NB4 (cell line): Measurements from ENCODE around the gene LACTB.

Experiments
- DNase-seq: peaks from one replicate; pipeline ENCODE4 v3.0.0; 2010; ENCODE audit warnings: low read depth
- H3K4me3 ChIP-seq: one replicate; pipeline ENCODE4 v1.5.1; 2011; ENCODE audit warnings: mild to moderate bottlenecking, low read depth, low read length, moderate library complexity
- CTCF ChIP-seq: IDR thresholded peaks from one replicate; pipeline ENCODE4 v1.5.1; 2012; ENCODE audit warnings: low read depth, low read length
- MYC ChIP-seq: IDR thresholded peaks from 2 replicates; pipeline ENCODE4 v1.6.1; 2011; ENCODE audit warnings: low read depth, low read length
- POLR2A ChIP-seq: IDR thresholded peaks from 2 replicates; pipeline ENCODE4 v1.6.1; 2011; ENCODE audit warnings: mild to moderate bottlenecking; ENCODE audit not compliant: insufficient read length; ENCODE audit errors: extremely low read depth
- TF ChIP-seq, protein P1 (sequence below): IDR thresholded peaks from 2 replicates; pipeline ENCODE4 v1.6.1; 2011; ENCODE audit warnings: low read depth, low read length

Gene LACTB

GRCh38 chr15:63075015-63075983 lies 46.4 kb upstream of the LACTB start:
- no peak for TF ChIP-seq MYC
- TF ChIP-seq, protein P1, sequence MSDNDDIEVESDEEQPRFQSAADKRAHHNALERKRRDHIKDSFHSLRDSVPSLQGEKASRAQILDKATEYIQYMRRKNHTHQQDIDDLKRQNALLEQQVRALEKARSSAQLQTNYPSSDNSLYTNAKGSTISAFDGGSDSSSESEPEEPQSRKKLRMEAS = no peak
- TF ChIP-seq CTCF = no peak
- no peak for TF ChIP-seq POLR2A
- no peak overlapping the region for H3K4me3 ChIP-seq
- DNase-seq = no peak

DNA sequence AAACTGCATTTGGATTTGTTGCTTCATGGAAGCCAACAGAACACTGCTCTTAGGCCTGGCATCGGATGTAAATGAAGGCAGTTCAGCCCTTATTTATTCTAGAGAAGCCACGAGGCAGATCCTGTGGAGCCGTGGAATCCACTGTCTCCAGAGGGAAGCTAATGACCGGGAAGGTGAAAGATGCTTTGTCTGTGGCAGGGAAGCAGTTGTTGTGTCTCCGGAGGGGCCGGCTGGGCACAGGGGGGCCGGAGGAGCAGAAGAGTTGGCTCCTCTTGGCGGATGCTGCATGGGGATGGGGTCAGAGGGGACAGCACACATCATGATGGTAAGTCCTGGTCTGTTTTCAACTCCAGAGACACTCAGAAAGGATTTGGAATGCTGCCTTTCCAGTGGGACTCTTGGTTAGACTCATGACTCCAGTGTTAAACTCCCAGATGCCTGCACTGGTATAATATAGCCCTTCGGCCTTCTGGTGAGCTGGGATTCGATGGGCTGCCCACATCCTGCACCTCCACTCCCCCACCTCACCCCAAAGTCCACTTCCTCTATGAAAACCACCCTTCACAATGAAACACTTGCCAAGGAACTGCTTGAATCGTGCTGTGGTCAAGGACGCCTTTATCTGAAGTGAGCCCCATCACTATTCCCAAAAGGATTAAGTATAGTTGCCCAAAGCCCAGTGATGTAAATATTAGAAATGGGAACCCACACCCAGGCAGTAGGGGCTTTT lies 45.5 kb upstream of the LACTB start:
- peak; percentile 79 for DNase-seq
- H3K4me3 ChIP-seq = no peak overlapping the region
- TF ChIP-seq, protein P1 = no peak
- TF ChIP-seq MYC = no peak
- no peak for TF ChIP-seq POLR2A
- TF ChIP-seq CTCF = no peak

DNA sequence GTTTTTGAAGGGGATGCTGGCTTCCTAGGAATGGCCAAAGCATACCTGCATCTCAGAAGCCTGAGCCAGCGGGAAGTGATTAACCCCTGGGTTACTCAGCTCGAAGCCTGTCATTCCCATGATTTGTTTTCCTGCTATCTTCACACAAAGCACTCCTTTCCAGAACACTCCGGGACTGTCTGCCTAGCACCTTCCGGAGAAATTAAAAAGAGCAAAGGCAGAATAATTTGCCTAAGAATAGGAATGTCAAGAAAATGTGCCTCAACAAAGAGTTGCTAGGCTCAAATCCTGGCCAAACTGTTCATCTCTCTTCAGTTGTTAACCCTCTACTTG lies 45.0 kb upstream of the LACTB start:
- H3K4me3 ChIP-seq = no peak overlapping the region
- TF ChIP-seq POLR2A = no peak
- TF ChIP-seq MYC = no peak
- TF ChIP-seq, protein P1 = no peak
- no peak for TF ChIP-seq CTCF
- DNase-seq = no peak

- DNase-seq = no peak
- H3K4me3 ChIP-seq = no peak overlapping the region
- TF ChIP-seq CTCF (no peak), MYC (no peak), POLR2A (no peak)
- TF ChIP-seq, protein P1 = no peak
Measured at GRCh38 chr15:63077952-63078351, 43.7 kb upstream of the LACTB start.

- TF ChIP-seq CTCF (no peak), MYC (no peak), POLR2A (no peak)
- TF ChIP-seq, protein P1 = no peak
- no peak for DNase-seq
- H3K4me3 ChIP-seq = no peak overlapping the region
Measured at GRCh38 chr15:63079947-63080626, 41.6 kb upstream of the LACTB start.
